ENCODE data around the gene PARVB. TPM values are rescaled to one million over a fixed set of nuclear protein-coding genes. Genes with fewer than 3 reads are reported as not detected.

Gene PARVB
- total and polyA plus RNA-seq, 10 of the 15 experiments (the other 5 are each of a cell fraction or from before 2014, with no cell fraction given) = 5.2 to 264 (median 76.0) TPM

DNA sequence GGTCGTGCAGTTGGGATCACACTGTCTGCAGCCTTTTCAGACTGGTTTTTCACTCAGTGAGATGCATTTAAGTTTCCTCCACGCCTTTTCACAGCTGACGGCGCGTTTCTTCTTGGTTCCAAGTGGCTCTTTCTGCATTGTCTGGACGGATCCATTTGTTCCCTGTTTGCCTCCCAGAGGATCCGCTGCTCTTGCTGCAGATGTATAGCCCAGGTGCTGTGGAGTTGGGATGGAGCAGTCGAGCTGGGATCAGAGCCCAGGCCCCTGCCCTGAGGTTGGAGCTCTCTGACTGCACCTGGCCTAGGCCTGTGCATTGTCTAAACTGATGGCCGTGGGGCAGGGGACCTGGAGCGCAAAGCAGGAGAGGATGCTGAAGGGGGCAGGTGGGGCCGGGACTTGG lies 51.6 kb downstream of the PARVB start (continued):
- TF ChIP-seq, protein P1, sequence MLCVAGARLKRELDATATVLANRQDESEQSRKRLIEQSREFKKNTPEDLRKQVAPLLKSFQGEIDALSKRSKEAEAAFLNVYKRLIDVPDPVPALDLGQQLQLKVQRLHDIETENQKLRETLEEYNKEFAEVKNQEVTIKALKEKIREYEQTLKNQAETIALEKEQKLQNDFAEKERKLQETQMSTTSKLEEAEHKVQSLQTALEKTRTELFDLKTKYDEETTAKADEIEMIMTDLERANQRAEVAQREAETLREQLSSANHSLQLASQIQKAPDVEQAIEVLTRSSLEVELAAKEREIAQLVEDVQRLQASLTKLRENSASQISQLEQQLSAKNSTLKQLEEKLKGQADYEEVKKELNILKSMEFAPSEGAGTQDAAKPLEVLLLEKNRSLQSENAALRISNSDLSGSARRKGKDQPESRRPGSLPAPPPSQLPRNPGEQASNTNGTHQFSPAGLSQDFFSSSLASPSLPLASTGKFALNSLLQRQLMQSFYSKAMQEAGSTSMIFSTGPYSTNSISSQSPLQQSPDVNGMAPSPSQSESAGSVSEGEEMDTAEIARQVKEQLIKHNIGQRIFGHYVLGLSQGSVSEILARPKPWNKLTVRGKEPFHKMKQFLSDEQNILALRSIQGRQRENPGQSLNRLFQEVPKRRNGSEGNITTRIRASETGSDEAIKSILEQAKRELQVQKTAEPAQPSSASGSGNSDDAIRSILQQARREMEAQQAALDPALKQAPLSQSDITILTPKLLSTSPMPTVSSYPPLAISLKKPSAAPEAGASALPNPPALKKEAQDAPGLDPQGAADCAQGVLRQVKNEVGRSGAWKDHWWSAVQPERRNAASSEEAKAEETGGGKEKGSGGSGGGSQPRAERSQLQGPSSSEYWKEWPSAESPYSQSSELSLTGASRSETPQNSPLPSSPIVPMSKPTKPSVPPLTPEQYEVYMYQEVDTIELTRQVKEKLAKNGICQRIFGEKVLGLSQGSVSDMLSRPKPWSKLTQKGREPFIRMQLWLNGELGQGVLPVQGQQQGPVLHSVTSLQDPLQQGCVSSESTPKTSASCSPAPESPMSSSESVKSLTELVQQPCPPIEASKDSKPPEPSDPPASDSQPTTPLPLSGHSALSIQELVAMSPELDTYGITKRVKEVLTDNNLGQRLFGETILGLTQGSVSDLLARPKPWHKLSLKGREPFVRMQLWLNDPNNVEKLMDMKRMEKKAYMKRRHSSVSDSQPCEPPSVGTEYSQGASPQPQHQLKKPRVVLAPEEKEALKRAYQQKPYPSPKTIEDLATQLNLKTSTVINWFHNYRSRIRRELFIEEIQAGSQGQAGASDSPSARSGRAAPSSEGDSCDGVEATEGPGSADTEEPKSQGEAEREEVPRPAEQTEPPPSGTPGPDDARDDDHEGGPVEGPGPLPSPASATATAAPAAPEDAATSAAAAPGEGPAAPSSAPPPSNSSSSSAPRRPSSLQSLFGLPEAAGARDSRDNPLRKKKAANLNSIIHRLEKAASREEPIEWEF (IDR thresholded peaks at IDR 0.05; ENCODE audit: insufficient replicate concordance, low read depth, low read length) = no peak
- TF ChIP-seq YY1 (IDR thresholded peaks at IDR 0.05; ENCODE audit: low read depth, low read length) (no peak), EED (IDR thresholded peaks at IDR 0.05; ENCODE audit: low read depth) (no peak)

GRCh38 chr22:44076825-44077224 lies 52.7 kb downstream of the PARVB start:
- H4K20me1 ChIP-seq (ENCODE audit: control insufficient read depth, insufficient read depth) = no peaks in the 10 kb centered on the region

More at GRCh38 chr22:44076825-44077224, 52.7 kb downstream of the PARVB start:
- TF ChIP-seq RUNX3 (IDR thresholded peaks at IDR 0.05; ENCODE audit: low read length) (no peak), RAD51 (IDR thresholded peaks at IDR 0.05) (no peak), RCOR1 (conservative IDR thresholded peaks at IDR 0.05; ENCODE audit: low read depth, low read length) (no peak), STAT1 (conservative IDR thresholded peaks at IDR 0.05) (no peak), BHLHE40 (IDR thresholded peaks at IDR 0.05; ENCODE audit: borderline replicate concordance in 1 of 2, low read depth in 2 of 2, low read length in 1 of 2) (no peak), SUZ12 (IDR thresholded peaks at IDR 0.05; ENCODE audit: unreplicated experiment) (no peak), RAD21 (IDR thresholded peaks at IDR 0.05; ENCODE audit: insufficient read depth, low read depth, low read length) (no peak), HDAC2 (IDR thresholded peaks at IDR 0.05) (no peak), GABPA (IDR thresholded peaks at IDR 0.05; ENCODE audit: low read depth) (no peak), SPI1 (IDR thresholded peaks at IDR 0.05; ENCODE audit: borderline replicate concordance, insufficient read depth, low read depth, low read length) (no peak)
- H3K4me3 ChIP-seq = no peak overlapping the region
- BruUV-seq (replicated peaks) = no TSS peak
- ATAC-seq (no peak), DNase-seq (ENCODE audit: low read depth, low spot score) (no peak), FAIRE-seq (no peak)
- in situ Hi-C loops (cut with MboI) = no loop called here
- H3K9me3 ChIP-seq (replicated peaks; ENCODE audit: control insufficient read depth, insufficient read depth, low read length) = no peaks in the 10 kb centered on the region
- H3K27me3 ChIP-seq (replicated peaks in 1 of 2; ENCODE audit: control insufficient read depth in 2 of 2, insufficient read depth in 2 of 2, low read length in 1 of 2) = no peaks in the 10 kb centered on the region
- H3K79me2 ChIP-seq (ENCODE audit: control insufficient read depth, insufficient read depth, low read length) = peaks cover 36% of the 10 kb centered on the region
- peaks cover 3 to 12% of the 10 kb centered on the region in 2 experiments for H3K36me3 ChIP-seq (ENCODE audit: control insufficient read depth in 2 of 2, insufficient read depth in 2 of 2, low read length in 1 of 2)
- H3K9ac ChIP-seq (ENCODE audit: control insufficient read depth, insufficient read depth, low read length) = no peak overlapping the region
- H3K4me2 ChIP-seq (ENCODE audit: control insufficient read depth, insufficient read depth) = no peak overlapping the region
- CTCF ChIA-PET = interaction anchor here (0.9 kb wide), 1 partner anchor 83 kb away, joined by 3 read pairs; no protein-coding TSS in a partner anchor
- SMC1A ChIA-PET (ENCODE audit: uncharacterized antibody, unreplicated experiment) = no interaction called here
- intact Hi-C loops (cut with micrococcal nuclease; ENCODE audit: unreplicated experiment) = no loop called here
- no peak overlapping the region for H3K27ac ChIP-seq (ENCODE audit: control insufficient read depth, insufficient read depth)
- RAD21 ChIA-PET (ENCODE audit: unreplicated experiment) = no interaction called here
- no peaks in the 10 kb centered on the region for H3K4me1 ChIP-seq (ENCODE audit: control insufficient read depth, insufficient read depth, low read length)
- POLR2A ChIA-PET = no interaction called here
- no peak overlapping the region for H2AFZ ChIP-seq (ENCODE audit: control insufficient read depth, low read depth, low read length)
- 92% methylated on average over 8 of the region's 8 CpGs for WGBS (ENCODE audit: insufficient coverage, insufficient replicate concordance, low lambda C conversion rate, missing lambda C conversion rate)

Measured in GM12878 (cell line).